Testis (tissue), 3 donors: ENCODE measurements around the gene MMP24. TPM values are rescaled to one million over a fixed set of nuclear protein-coding genes. Genes with fewer than 3 reads are reported as not detected.

Source experiments
- DNase-seq: peaks from one replicate; pipeline ENCODE4 v3.0.0-alpha.2; 2019
- H3K27ac ChIP-seq, 2 donors: fragments of 200-600 bp; sonication (generic); one replicate each; pipeline ENCODE4 v1.5.1; 2019
- H3K27me3 ChIP-seq: fragments of 200-600 bp; sonication (generic); one replicate; pipeline ENCODE4 v1.5.1; 2019
- H3K36me3 ChIP-seq: fragments of 200-600 bp; sonication (generic); one replicate; pipeline ENCODE4 v1.5.1; 2017; ENCODE audit warnings: low read depth; ENCODE audit errors: missing control alignments
- H3K4me1 ChIP-seq: fragments of 200-600 bp; sonication (generic); one replicate; pipeline ENCODE4 v1.5.1; 2019
- H3K4me3 ChIP-seq, 2 donors: fragments of 200-600 bp; sonication (generic); one replicate each; pipeline ENCODE4 v1.5.1; 2017 to 2019
- H3K9me3 ChIP-seq: fragments of 200-600 bp; sonication (generic); one replicate; pipeline ENCODE4 v1.5.1; 2017
- CTCF ChIP-seq, 3 experiments: fragments of 450-650 bp in 2 of 3; fragments of 200-600 bp in 1 of 3; sonication (generic) in 1 of 3; IDR thresholded peaks; one replicate each; pipeline ENCODE4 v1.5.1; 2016 to 2019; ENCODE audit warnings: antibody characterized with exemption in 3 of 3, mild to moderate bottlenecking in 2 of 3, moderate library complexity in 1 of 3
- POLR2A ChIP-seq: fragments of 450-650 bp; IDR thresholded peaks from one replicate; pipeline ENCODE4 v1.6.1; 2017; ENCODE audit warnings: antibody characterized with exemption, mild to moderate bottlenecking, moderate library complexity
- WGBS, 2 donors: methylation state at CpG; one replicate each; pipeline ENCODE4 v1.1.5; 2018; 5-methylcytosine and 5-hydroxymethylcytosine counted together
- intact Hi-C: fragments of 100-400 bp; cut with DNase I; formaldehyde crosslinking; loops from one replicate; pipeline ENCODE4 v1.15.1; 2023; ENCODE audit warnings: low total_unique reads
- polyA plus RNA-seq: library from polyadenylated mRNA; stranded (reverse); fragments of 350-450 nt; fragmentation: Illumina TruSeq; extraction: RNeasy Lipid Tissue Mini Kit (QIAGEN cat#74804); gene quantifications from one replicate; pipeline ENCODE4 v1.2.3, GENCODE V29; 2014; ENCODE audit warnings: low read depth, low replicate concordance; ENCODE audit not compliant: insufficient read depth
- total RNA-seq, 2 donors: library from RNA; depleted of rRNA; stranded (reverse); fragments of >200 nt; gene quantifications; one replicate each; pipeline ENCODE4 v1.2.3, GENCODE V29; 2016

MMP24 gene
- total and polyA plus RNA-seq, 3 donors from 2014 or later = 1.1 to 2.2 (median 1.1) TPM

DNA sequence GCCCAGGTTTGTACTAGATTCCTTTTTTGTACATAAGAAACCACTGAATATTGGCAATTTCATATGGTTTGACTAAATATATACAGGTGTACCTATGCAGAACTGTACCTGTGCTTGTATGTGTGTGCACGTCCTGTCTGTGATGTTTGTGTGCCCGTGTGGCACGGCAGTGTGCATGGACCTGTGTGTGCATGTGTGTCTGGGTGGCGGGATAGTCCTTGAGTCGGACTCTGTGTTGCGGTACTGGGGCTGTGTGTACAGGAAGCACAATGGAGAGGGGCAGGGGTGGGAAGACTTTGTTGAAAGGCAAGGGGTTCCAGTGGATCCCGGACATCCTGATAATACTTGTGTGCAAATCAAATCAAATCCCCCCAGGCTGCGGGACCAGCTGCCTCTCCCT, 69.2 kb downstream of the MMP24 start:
- WGBS, 2 donors = 76 to 81% methylated on average over 8 of the region's 8 CpGs
- H3K4me3 ChIP-seq = no peak overlapping the region
- intact Hi-C loops = loop anchor here (5.0 kb wide), 1 partner anchor 147 kb away; no protein-coding TSS in a partner anchor
- no peaks in the 10 kb centered on the region for H3K36me3 ChIP-seq
- no peak for DNase-seq
- no peaks in the 10 kb centered on the region for H3K4me1 ChIP-seq
- no peak overlapping the region for H3K27ac ChIP-seq
- TF ChIP-seq POLR2A (no peak), CTCF (IDR thresholded peaks at IDR 0.05) (no peak)
- H3K27me3 ChIP-seq = no peaks in the 10 kb centered on the region
- H3K9me3 ChIP-seq = no peaks in the 10 kb centered on the region

GRCh38 chr20:35296101-35296554, 69.6 kb downstream of the MMP24 start:
- H3K9me3 ChIP-seq = no peaks in the 10 kb centered on the region
- no peak for DNase-seq
- H3K4me1 ChIP-seq = no peaks in the 10 kb centered on the region
- H3K4me3 ChIP-seq = no peak overlapping the region
- TF ChIP-seq CTCF (IDR thresholded peaks at IDR 0.05) (no peak), POLR2A (no peak)
- H3K27ac ChIP-seq = no peak overlapping the region
- intact Hi-C loops = loop anchor here (5.0 kb wide), 1 partner anchor 146 kb away; no protein-coding TSS in a partner anchor
- no peaks in the 10 kb centered on the region for H3K36me3 ChIP-seq
- 54 to 75% methylated on average over 5 to 9 of the region's 9 CpGs for WGBS, 2 donors
- no peaks in the 10 kb centered on the region for H3K27me3 ChIP-seq

DNA sequence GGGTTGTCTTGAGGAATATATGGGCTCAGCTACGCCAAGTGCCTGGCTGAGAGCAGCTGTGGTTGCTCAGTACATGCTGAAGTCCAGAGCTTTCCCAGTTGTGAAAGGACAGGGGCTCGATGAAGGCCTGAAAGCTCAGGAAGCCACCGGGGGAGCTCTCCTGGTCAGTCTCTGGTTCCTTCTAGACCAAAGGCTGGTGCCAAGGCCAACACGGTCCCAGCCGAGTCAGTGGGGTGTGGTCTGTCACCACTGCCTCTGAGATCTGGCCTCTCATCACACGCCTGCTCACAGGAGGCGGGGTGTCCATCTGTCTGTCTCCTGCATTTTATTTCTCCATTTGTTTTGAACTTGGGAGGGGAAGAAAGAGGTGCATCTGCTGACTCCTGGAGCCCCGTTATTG, 70.7 kb downstream of the MMP24 start:
- H3K9me3 ChIP-seq = no peaks in the 10 kb centered on the region
- WGBS, 2 donors = 75 to 77% methylated on average over 4 to 8 of the region's 8 CpGs
- H3K36me3 ChIP-seq = no peaks in the 10 kb centered on the region
- no peak overlapping the region for H3K27ac ChIP-seq
- TF ChIP-seq CTCF (IDR thresholded peaks at IDR 0.05) (no peak), POLR2A (no peak)
- intact Hi-C loops = loop anchor here (5.0 kb wide), 1 partner anchor 145 kb away; no protein-coding TSS in a partner anchor
- DNase-seq = no peak
- no peaks in the 10 kb centered on the region for H3K27me3 ChIP-seq
- H3K4me1 ChIP-seq = no peaks in the 10 kb centered on the region
- no peak overlapping the region for H3K4me3 ChIP-seq

GRCh38 chr20:35297740-35298139, 71.2 kb downstream of the MMP24 start:
- no peaks in the 10 kb centered on the region for H3K4me1 ChIP-seq
- no peaks in the 10 kb centered on the region for H3K9me3 ChIP-seq
- H3K27ac ChIP-seq = no peak overlapping the region
- no peak for DNase-seq
- no peaks in the 10 kb centered on the region for H3K36me3 ChIP-seq
- no peaks in the 10 kb centered on the region for H3K27me3 ChIP-seq
- intact Hi-C loops = loop anchor here (5.0 kb wide), 1 partner anchor 145 kb away; no protein-coding TSS in a partner anchor
- WGBS, 2 donors = 83 to 87% methylated on average over 5 to 14 of the region's 14 CpGs
- TF ChIP-seq POLR2A (no peak), CTCF (IDR thresholded peaks at IDR 0.05) (no peak)
- no peak overlapping the region for H3K4me3 ChIP-seq

- no peaks in the 10 kb centered on the region for H3K9me3 ChIP-seq
- H3K4me1 ChIP-seq = peaks cover 2% of the 10 kb centered on the region
- 43 to 70% methylated on average over 5 of the region's 5 CpGs for WGBS, 2 donors
- no peaks in the 10 kb centered on the region for H3K27me3 ChIP-seq
- no peaks in the 10 kb centered on the region for H3K36me3 ChIP-seq
- DNase-seq = no peak
- no peak overlapping the region for H3K4me3 ChIP-seq
- no peak for TF ChIP-seq CTCF (IDR thresholded peaks at IDR 0.05)
- TF ChIP-seq POLR2A = no peak
- intact Hi-C loops = loop anchor here (5.0 kb wide), 1 partner anchor 144 kb away; no protein-coding TSS in a partner anchor
- no peak overlapping the region for H3K27ac ChIP-seq
Measured at GRCh38 chr20:35298264-35298663, 71.8 kb downstream of the MMP24 start.
